Measurements from ENCODE around the gene AFF4.

DNA sequence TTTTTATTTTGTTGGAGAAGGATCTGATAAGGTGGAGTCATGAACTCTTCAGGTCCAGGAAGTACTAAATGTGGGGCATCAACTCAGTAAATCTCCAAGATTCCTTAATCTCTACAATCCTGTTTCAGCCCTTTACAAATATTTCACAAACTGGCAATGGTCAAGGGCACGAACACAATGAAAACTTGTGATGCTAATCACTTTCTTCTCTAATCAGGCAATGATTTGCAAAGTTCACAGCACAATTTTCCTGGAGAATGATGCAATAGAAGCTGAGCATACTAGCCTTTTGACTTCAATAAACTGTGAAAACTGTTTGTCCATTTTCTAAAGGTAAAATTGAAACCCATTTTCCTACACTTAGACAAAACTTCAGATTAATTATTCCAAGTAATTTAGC is 114.1 kb downstream of the AFF4 start:
- no peak for TF ChIP-seq POLR2AphosphoS5 (IDR thresholded peaks at IDR 0.05; ENCODE audit: low read depth, low read length)
- TF ChIP-seq, protein P1, sequence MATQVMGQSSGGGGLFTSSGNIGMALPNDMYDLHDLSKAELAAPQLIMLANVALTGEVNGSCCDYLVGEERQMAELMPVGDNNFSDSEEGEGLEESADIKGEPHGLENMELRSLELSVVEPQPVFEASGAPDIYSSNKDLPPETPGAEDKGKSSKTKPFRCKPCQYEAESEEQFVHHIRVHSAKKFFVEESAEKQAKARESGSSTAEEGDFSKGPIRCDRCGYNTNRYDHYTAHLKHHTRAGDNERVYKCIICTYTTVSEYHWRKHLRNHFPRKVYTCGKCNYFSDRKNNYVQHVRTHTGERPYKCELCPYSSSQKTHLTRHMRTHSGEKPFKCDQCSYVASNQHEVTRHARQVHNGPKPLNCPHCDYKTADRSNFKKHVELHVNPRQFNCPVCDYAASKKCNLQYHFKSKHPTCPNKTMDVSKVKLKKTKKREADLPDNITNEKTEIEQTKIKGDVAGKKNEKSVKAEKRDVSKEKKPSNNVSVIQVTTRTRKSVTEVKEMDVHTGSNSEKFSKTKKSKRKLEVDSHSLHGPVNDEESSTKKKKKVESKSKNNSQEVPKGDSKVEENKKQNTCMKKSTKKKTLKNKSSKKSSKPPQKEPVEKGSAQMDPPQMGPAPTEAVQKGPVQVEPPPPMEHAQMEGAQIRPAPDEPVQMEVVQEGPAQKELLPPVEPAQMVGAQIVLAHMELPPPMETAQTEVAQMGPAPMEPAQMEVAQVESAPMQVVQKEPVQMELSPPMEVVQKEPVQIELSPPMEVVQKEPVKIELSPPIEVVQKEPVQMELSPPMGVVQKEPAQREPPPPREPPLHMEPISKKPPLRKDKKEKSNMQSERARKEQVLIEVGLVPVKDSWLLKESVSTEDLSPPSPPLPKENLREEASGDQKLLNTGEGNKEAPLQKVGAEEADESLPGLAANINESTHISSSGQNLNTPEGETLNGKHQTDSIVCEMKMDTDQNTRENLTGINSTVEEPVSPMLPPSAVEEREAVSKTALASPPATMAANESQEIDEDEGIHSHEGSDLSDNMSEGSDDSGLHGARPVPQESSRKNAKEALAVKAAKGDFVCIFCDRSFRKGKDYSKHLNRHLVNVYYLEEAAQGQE (IDR thresholded peaks at IDR 0.05; ENCODE audit: insufficient read depth in 1 of 2, low read depth in 2 of 2, low read length in 2 of 2) = no peak

Data from PFSK-1 (cell line).